GM12875 (cell line): ENCODE data around the gene SYNCRIP.

Experiments
- H3K4me3 ChIP-seq: one replicate; pipeline ENCODE4 v1.5.1; 2011; ENCODE audit warnings: low read depth, low read length, control low read depth
- CTCF ChIP-seq: IDR thresholded peaks from 2 replicates; pipeline ENCODE4 v1.5.1; 2011; ENCODE audit warnings: low read depth, mild to moderate bottlenecking, control low read depth, inconsistent platforms, low read length, moderate library complexity, borderline replicate concordance; ENCODE audit not compliant: insufficient read depth

The SYNCRIP gene

GRCh38 chr6:85674604-85675003, 31.9 kb upstream of the SYNCRIP start:
- no peak overlapping the region for H3K4me3 ChIP-seq

DNA sequence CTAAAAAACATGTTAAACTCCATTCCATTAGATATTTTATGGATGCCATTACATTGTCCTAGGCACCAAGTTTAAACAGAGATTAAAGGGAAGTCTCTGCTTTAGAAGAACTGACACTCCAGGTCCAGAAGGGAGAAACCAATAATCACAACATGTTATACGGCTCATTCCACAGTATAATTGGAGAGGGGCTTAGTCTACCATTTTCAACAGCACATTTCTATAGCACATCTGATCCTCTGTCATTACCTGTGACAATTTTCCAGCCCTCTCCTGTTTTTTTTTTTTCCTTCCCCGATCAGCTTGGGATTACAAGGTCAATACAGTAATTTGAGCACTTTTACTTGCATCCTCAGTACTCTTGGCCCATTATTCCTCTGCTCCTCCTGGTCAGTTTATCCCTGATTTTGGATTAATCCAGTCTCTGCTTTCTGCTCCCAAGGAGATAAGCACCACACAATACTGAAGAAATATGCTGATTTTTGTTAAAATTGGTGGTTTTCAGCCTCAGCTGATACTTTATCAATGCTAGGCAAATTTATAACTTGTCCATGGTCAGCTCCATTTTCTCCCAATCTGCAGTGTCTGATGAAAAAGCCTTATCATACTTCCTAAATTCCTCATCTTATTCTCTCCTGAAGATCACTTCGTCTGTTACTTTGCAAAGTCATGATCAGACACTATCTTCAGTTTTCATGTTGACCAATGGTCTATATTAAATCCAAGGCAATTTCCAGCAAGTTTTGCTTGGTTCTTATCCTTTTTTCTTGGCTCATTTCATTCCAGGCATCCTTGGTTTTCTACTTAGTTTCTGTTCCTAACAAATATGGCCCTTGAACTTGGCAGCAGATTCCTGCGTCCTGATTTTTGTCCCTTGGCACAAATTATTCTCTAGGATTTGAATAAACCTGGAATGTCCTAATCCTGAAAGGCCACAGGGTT, 30.8 kb upstream of the SYNCRIP start:
- H3K4me3 ChIP-seq = no peak overlapping the region
- no peak for TF ChIP-seq CTCF

More at GRCh38 chr6:85674604-85675003, 31.9 kb upstream of the SYNCRIP start:
- TF ChIP-seq CTCF = no peak

GRCh38 chr6:85672623-85673022, 29.9 kb upstream of the SYNCRIP start:
- TF ChIP-seq CTCF = no peak

DNA sequence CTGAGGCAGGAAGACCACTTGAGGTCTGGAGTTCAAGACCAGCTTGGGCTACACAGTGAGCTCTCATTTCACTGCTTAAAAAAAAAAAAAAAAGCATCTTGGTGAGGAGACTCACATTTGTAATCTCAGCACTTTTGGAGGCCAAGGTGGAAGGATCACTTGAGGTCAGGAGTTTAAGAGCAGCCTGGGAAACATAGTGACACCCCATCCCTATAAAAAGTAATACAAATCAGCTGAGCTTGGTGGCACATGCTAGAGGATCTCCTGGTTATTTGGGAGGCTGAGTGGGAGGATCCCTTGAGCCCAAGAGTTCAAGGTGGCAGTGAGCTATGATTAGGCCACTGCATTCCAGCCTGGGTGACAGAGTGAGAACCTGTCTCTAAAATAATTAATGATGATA, 29.4 kb upstream of the SYNCRIP start:
- TF ChIP-seq CTCF = no peak
- no peak overlapping the region for H3K4me3 ChIP-seq

More at GRCh38 chr6:85672623-85673022, 29.9 kb upstream of the SYNCRIP start:
- H3K4me3 ChIP-seq = no peak overlapping the region

DNA sequence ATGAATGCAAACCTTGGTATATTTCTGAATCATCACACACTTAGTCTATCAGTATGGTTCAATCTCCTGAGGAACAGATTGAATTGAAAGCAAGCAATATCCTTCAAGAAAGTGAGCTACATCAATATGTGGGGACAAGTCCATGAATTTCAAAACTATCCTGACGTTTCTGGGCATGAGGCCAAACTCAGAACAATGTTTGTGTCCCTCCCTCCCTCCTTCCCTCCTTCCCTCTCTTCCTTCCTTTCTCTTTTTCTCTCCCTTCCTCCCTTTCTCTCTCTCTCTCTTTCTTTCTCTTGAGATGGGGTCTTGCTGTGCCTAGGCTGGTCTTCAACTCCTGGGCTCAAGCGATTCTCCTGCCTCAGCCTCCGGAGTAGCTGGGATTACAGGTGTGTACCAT, 27.9 kb upstream of the SYNCRIP start:
- TF ChIP-seq CTCF = no peak
- no peak overlapping the region for H3K4me3 ChIP-seq

- H3K4me3 ChIP-seq = no peak overlapping the region
- no peak for TF ChIP-seq CTCF
Observed at GRCh38 chr6:85669735-85670194, 27.1 kb upstream of the SYNCRIP start.

- H3K4me3 ChIP-seq = no peak overlapping the region
- TF ChIP-seq CTCF = no peak
Observed at GRCh38 chr6:85662251-85662650, 19.6 kb upstream of the SYNCRIP start.
